NCI-H345 (cell line): ENCODE data around the gene OR51V1.
"Not testable (repeated sequence)": the region's sequence is repeated elsewhere in the genome, so short reads cannot be mapped to it uniquely, and the experiment has no call there.

Experiments
- DNase-seq: peaks from one replicate; lab custom pipeline; 2025; lab: John Stamatoyannopoulos, UW

The OR51V1 gene

GRCh38 chr11:5164807-5165206 lies 35.7 kb downstream of the OR51V1 start:
- DNase-seq: not testable (repeated sequence)

DNA sequence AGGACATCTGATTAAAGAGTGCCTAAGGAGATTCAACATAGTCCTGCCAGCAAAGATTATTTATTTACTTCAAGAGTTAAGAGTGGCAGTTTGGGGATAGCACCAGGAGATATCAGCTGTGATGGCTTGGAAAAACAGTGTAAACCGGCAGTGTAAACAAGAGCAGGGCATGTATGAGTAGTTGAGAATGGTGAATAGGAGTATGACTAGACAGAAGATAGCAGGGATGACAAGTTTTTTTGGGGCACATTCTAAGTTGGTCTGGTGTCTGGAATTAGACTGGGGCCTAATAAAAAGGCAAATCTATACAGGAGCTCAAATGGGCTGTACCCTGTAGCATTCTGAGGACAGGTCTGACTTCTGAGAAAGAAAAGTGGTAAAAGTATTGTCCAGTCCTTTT lies 39.4 kb downstream of the OR51V1 start:
- not testable (repeated sequence) for DNase-seq

- not testable (repeated sequence) for DNase-seq
These were observed 40.3 kb downstream of the OR51V1 start for GRCh38 chr11:5160217-5160616.

DNA sequence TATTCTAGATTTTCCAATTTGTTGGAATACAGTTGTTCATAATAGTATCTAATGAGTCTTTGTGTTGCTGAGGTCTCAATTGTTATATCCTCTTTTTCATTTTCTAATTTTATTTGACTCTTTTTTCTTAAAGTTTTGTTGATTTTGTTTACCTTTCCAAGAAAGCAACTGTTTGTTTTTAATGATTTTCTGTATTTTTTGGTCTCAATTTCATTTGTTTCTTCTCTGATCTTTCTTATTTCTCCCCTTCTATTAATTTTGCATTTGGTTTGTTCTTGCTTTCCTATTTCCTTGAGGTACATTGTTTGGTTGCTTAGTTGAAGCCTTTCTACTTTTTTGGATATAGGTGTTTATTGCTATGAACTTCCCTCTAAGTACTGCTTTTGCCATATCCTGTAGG lies 40.7 kb downstream of the OR51V1 start:
- no peak for DNase-seq

- no peak for DNase-seq
These were observed 45.8 kb downstream of the OR51V1 start, which contains the start of gene OR52A1 for GRCh38 chr11:5154657-5155056. Gene OR52A1 (minus strand): TSS chr11:5154757. CDS start chr11:5152369, 2,388 bp downstream.

DNA sequence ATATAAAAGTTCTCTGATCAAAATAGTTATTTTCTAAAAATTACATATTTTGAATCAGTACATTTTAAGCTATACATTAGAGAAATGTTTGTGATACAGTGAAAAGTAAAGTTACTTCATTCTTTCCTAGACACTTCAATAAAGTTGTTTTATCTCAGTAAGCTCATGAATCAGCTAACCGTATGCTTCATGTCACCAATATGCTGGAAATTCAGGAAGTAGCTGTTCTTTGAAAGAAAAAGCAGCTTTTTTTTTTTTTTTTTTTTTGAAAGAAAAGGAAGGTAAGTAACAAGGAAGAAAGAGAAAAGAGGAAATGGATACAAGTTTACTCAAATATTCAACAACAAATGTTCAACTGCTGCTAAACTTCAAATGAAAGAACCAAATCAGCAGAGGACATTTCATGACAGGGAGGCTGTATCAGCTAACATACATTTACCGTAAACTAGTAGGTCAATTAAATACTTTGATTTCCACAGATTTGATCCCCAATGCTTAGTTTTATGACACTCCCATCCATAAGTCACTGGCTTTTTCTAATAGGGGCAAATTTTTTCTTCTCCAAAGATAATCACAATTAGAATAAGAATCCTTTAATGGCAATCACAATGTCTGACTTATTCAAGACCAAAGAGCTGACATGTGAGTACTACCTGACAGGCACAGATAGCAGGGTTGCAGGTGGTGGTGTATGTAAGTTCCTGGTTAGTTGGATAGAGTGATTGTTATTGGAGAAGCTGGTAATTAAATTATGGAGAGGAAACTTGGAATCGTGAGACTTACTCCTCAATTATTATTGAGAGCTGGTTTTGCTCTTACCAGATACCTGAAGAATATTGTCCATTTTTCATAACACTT lies 46.7 kb downstream of the OR51V1 start:
- no peak for DNase-seq

GRCh38 chr11:5151713-5152153 lies 48.7 kb downstream of the OR51V1 start:
- DNase-seq: no peak
